HL-60 (cell line): ENCODE data around the gene PRB2.
"Not testable (repeated sequence)": the region's sequence is repeated elsewhere in the genome, so short reads cannot be mapped to it uniquely, and the experiment has no call there.

Experiments used
- DNase-seq, 2 experiments: peaks; one replicate each; pipeline ENCODE4 v3.0.0-alpha.2; 2010 to 2020; ENCODE audit warnings: low read depth in 1 of 2, low spot score in 1 of 2
- H3K27ac ChIP-seq: fragments of 250-450 bp; sonication (Bioruptor Pico); replicated peaks from 2 replicates; pipeline ENCODE4 v1.5.1; 2020; ENCODE audit warnings: mild to moderate bottlenecking, moderate library complexity
- H3K27me3 ChIP-seq: fragments of 250-450 bp; sonication (Bioruptor Pico); 2 replicates; pipeline ENCODE4 v1.5.1; 2021; ENCODE audit warnings: mild to moderate bottlenecking, moderate library complexity; ENCODE audit not compliant: insufficient read depth, poor library complexity, severe bottlenecking
- H3K4me3 ChIP-seq: replicated peaks from 2 replicates; pipeline ENCODE4 v1.5.1; 2011; ENCODE audit warnings: mild to moderate bottlenecking, control low read depth, low read length; ENCODE audit not compliant: insufficient read depth
- CTCF ChIP-seq: IDR thresholded peaks from one replicate; pipeline ENCODE4 v1.5.1; 2011; ENCODE audit warnings: low read length, control low read depth, inconsistent platforms; ENCODE audit not compliant: insufficient read depth
- GABPA ChIP-seq: IDR thresholded peaks from 2 replicates; pipeline ENCODE4 v1.6.1; 2012; ENCODE audit warnings: low read depth
- POLR2AphosphoS5 ChIP-seq: IDR thresholded peaks from 2 replicates; pipeline ENCODE4 v1.6.1; 2012; ENCODE audit warnings: low read depth
- REST ChIP-seq: IDR thresholded peaks from 2 replicates; pipeline ENCODE4 v1.6.1; 2012; ENCODE audit warnings: low read depth; ENCODE audit not compliant: insufficient replicate concordance
- SPI1 ChIP-seq: IDR thresholded peaks from 2 replicates; pipeline ENCODE4 v1.6.1; 2012; ENCODE audit warnings: low read depth, mild to moderate bottlenecking, borderline replicate concordance

The PRB2 gene

GRCh38 chr12:11397366-11397765 lies 2.0 kb upstream of the PRB2 start:
- Histone ChIP-seq H3K27ac (no peak overlapping the region), H3K27me3 (peaks cover 3% of the 10 kb centered on the region), H3K4me3 (no peak overlapping the region)
- TF ChIP-seq REST, result no peak
- peak; percentile 66; the same call in 1 of the 2 replicates for TF ChIP-seq SPI1
- DNase-seq, result peak in 1 of 2 experiments; percentile 70

- DNase-seq, H3K27ac ChIP-seq, H3K27me3 ChIP-seq, H3K4me3 ChIP-seq: not testable (repeated sequence)
- peak; percentile 18; the same call in 1 of the 2 replicates for TF ChIP-seq SPI1
Observed at GRCh38 chr12:11391456-11391855, 3.9 kb downstream of the PRB2 start.

- DNase-seq, H3K27me3 ChIP-seq, H3K27ac ChIP-seq, H3K4me3 ChIP-seq: not testable (repeated sequence)
Observed at GRCh38 chr12:11377420-11377819, 17.9 kb downstream of the PRB2 start.

- Histone ChIP-seq H3K4me3 (no peak overlapping the region), H3K27ac (no peak overlapping the region), H3K27me3 (no peaks in the 10 kb centered on the region)
- TF ChIP-seq REST (no peak), CTCF (no peak), POLR2AphosphoS5 (no peak), GABPA (no peak), SPI1 (no peak)
- DNase-seq, result no peak
Observed at GRCh38 chr12:11361151-11361550, 34.2 kb downstream of the PRB2 start.

GRCh38 chr12:11360205-11360883 lies 35.0 kb downstream of the PRB2 start:
- not testable (repeated sequence) for H3K27me3 ChIP-seq, H3K4me3 ChIP-seq, H3K27ac ChIP-seq, DNase-seq

- H3K4me3 ChIP-seq, DNase-seq, H3K27ac ChIP-seq, H3K27me3 ChIP-seq: not testable (repeated sequence)
Observed at GRCh38 chr12:11351736-11352135, 43.6 kb downstream of the PRB2 start.
